Mucosa of descending colon (tissue), 3 donors: ENCODE results near the gene ANKMY1. TPM values are rescaled to one million over a fixed set of nuclear protein-coding genes. Genes with fewer than 3 reads are reported as not detected.
A peak's percentile ranks its signal among the peaks of the same experiment; 100 is the strongest.

Experiments used
- ATAC-seq: fragments of 200-7000 bp; cut with Tn5 transposase; one replicate; pipeline ENCODE4 v1.9.1; 2020; ENCODE audit warnings: mild to moderate bottlenecking, moderate library complexity
- DNase-seq, 3 donors: peaks; one replicate each; pipeline ENCODE4 v3.0.0-alpha.2; 2020
- H3K36me3 ChIP-seq: fragments of 200-600 bp; one replicate; pipeline ENCODE4 v1.8.0; 2021; ENCODE audit warnings: low read depth, mild to moderate bottlenecking
- H3K4me1 ChIP-seq: fragments of 200-600 bp; one replicate; pipeline ENCODE4 v1.8.0; 2021; ENCODE audit warnings: low read depth, mild to moderate bottlenecking
- H3K4me3 ChIP-seq: fragments of 200-600 bp; one replicate; pipeline ENCODE4 v1.8.0; 2021; ENCODE audit warnings: mild to moderate bottlenecking
- H3K9me3 ChIP-seq: fragments of 200-600 bp; one replicate; pipeline ENCODE4 v1.8.0; 2021; ENCODE audit warnings: mild to moderate bottlenecking
- intact Hi-C, 2 donors: fragments of 100-400 bp; cut with DNase I in 1 of 2; cut with micrococcal nuclease in 1 of 2; formaldehyde crosslinking; loops; one replicate each; pipeline versions ENCODE4 v1.11.0 to v1.11.1; 2022; cut with DNase I, micrococcal nuclease
- total RNA-seq, 3 donors: library from RNA; stranded (reverse); fragmentation: NEBNext Ultra II Directional in 2 of 3; extraction: Animal tissue kit (Norgen Biotek cat#: 25700) in 2 of 3; gene quantifications; one replicate each; pipeline versions ENCODE4 v1.2.1 to v1.2.4, GENCODE V29; 2021 to 2023
- TF ChIP-seq, protein P1 (sequence below): fragments of 200-600 bp; IDR thresholded peaks from one replicate; pipeline ENCODE4 v1.8.0; 2022; ENCODE audit warnings: antibody characterized with exemption, mild to moderate bottlenecking
- donor health status: DM: no; HTN: no; CAD: no; lungs with moderate emphysema.
- donor health status: DM: no; HTN: no; CAD: no.
- donor health status: DM: no; HTN: yes; CAD: no.

The ANKMY1 gene
- total RNA-seq, 3 donors from 2014 or later = 23.0 to 32.7 (median 23.5) TPM

DNA sequence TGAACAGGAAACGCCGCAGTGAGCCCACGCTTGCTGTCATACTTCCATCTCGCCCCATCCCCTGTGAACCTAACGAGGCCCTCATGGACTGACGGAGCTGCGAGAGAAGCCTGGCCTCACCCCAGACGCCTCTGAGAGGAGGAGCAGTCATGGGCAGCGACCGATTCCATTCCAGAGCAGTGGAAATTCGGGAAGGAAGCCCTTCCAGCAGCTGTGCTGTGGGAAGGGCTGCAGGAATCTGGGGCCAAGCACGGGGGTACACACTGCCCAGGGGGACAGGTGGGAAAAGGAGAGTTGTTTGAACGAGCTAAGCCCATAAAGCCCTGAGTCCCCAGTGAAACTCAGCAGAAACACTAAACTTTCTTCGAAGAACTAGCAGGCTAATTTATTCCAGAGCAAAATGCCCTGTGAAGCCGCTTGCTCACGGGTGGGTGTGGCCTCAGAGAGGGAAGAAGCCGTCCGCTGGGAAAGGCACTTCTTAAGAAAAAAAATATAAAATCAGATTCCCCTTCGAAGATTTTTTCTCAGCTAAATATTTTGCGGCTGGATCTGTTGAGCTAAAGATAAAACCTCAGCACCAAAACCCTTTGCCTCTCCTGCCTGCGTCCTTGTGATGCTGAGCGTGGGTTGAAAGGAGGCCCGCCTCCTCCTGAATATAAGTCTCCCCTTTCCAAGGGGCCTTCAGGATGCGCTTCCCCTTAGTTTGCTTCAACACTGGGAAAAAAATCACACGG, 38.2 kb downstream of the ANKMY1 start:
- intact Hi-C loops = no loop called here
- no peak for DNase-seq
- no peak for ATAC-seq

DNA sequence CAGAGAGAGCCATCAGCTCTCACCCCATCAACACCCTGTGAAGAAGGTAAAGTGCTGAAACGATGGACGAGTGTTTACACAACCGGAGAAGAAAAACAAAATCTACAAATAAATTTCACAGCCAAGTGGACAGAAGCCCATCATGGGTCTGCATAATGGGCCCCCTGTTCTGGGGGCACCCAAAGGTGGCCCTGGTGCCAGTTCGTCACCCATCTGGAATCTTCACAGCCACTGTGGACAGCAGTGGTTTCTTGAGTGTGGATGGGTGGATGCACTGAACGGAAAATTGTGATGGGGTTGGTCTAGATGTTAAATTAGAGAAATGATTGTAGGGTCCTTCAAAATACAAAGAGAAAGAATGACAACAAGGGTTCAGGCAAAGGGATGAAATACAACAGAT, 38.8 kb downstream of the ANKMY1 start:
- Histone ChIP-seq H3K9me3 (no peaks in the 10 kb centered on the region), H3K4me3 (no peak overlapping the region), H3K36me3 (no peaks in the 10 kb centered on the region), H3K4me1 (no peaks in the 10 kb centered on the region)
- ATAC-seq (no peak), DNase-seq (no peak)
- intact Hi-C loops = no loop called here
- TF ChIP-seq, protein P1, sequence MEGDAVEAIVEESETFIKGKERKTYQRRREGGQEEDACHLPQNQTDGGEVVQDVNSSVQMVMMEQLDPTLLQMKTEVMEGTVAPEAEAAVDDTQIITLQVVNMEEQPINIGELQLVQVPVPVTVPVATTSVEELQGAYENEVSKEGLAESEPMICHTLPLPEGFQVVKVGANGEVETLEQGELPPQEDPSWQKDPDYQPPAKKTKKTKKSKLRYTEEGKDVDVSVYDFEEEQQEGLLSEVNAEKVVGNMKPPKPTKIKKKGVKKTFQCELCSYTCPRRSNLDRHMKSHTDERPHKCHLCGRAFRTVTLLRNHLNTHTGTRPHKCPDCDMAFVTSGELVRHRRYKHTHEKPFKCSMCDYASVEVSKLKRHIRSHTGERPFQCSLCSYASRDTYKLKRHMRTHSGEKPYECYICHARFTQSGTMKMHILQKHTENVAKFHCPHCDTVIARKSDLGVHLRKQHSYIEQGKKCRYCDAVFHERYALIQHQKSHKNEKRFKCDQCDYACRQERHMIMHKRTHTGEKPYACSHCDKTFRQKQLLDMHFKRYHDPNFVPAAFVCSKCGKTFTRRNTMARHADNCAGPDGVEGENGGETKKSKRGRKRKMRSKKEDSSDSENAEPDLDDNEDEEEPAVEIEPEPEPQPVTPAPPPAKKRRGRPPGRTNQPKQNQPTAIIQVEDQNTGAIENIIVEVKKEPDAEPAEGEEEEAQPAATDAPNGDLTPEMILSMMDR = no peak

More for the DNA sequence above, 38.2 kb downstream of the ANKMY1 start:
- no peaks in the 10 kb centered on the region for H3K4me1 ChIP-seq
- H3K4me3 ChIP-seq = no peak overlapping the region
- H3K9me3 ChIP-seq = peaks cover 2% of the 10 kb centered on the region
- TF ChIP-seq, protein P1 = no peak
- H3K36me3 ChIP-seq = no peaks in the 10 kb centered on the region

GRCh38 chr2:240517342-240517741, 40.4 kb downstream of the ANKMY1 start:
- Histone ChIP-seq H3K9me3 (no peaks in the 10 kb centered on the region), H3K4me1 (no peaks in the 10 kb centered on the region), H3K36me3 (no peaks in the 10 kb centered on the region), H3K4me3 (no peak overlapping the region)
- TF ChIP-seq, protein P1 = no peak
- no peak for DNase-seq
- intact Hi-C loops = no loop called here
- no peak for ATAC-seq

DNA sequence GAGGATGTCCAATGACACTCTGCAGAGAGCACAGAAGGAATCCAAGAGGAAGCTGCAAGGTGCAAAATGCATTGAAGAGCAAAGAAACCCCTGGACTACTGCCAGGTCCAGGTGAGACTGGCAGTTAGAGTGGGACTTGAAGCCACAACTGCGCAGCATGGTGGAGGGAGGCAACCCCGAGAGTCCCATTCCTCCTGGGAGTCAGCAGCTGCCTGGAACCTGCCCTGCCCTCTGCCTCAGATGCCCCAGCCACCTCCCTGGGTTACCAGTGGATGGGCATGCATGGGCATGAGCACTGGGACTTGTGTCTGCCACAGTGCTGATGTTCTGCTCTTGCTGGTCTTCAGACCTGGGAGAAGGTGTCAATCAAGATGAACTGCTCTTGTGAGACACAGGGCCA, 43.2 kb downstream of the ANKMY1 start:
- ATAC-seq (no peak), DNase-seq (no peak)
- no peaks in the 10 kb centered on the region for H3K4me1 ChIP-seq
- no peaks in the 10 kb centered on the region for H3K9me3 ChIP-seq
- intact Hi-C loops = no loop called here
- H3K36me3 ChIP-seq = no peaks in the 10 kb centered on the region
- TF ChIP-seq, protein P1 = no peak
- no peak overlapping the region for H3K4me3 ChIP-seq

- intact Hi-C loops = no loop called here
These were observed 44.1 kb downstream of the ANKMY1 start for GRCh38 chr2:240513549-240514287.

More at GRCh38 chr2:240513549-240514287, 44.1 kb downstream of the ANKMY1 start:
- Histone ChIP-seq H3K9me3 (no peaks in the 10 kb centered on the region), H3K4me3 (no peak overlapping the region), H3K36me3 (no peaks in the 10 kb centered on the region), H3K4me1 (no peaks in the 10 kb centered on the region)
- peak; percentile 97 for ATAC-seq
- TF ChIP-seq, protein P1 = peak; percentile 75
- DNase-seq = peak; percentile 85 to 94 (median 88)
